Activated CD4-positive, alpha-beta memory T cell treated with anti-CD3 and anti-CD28 coated beads for 36 hours (primary cell): Measurements from ENCODE around the gene PPID. TPM values are rescaled to one million over a fixed set of nuclear protein-coding genes. Genes with fewer than 3 reads are reported as not detected.
"Not testable (repeated sequence)": the region's sequence is repeated elsewhere in the genome, so short reads cannot be mapped to it uniquely, and the experiment has no call there.

Experiments
- CTCF ChIA-PET: fragments of 350-600 bp; sonication (Branson Sonifier 250); formaldehyde crosslinking; loops from one replicate; lab custom pipeline; 2021; ENCODE audit warnings: antibody characterized with exemption, inconsistent platforms; lab: Charles Lee
- POLR2A ChIA-PET: fragments of 350-600 bp; sonication (Branson Sonifier 250); formaldehyde crosslinking; loops from one replicate; lab custom pipeline; 2021; ENCODE audit warnings: antibody characterized with exemption; lab: Charles Lee
- DNase-seq: peaks from one replicate; pipeline ENCODE4 v3.0.0-alpha.2; 2020
- H3K27ac Mint-ChIP-seq: one replicate; pipeline ENCODE4 v1.8.0; 2021; ENCODE audit warnings: mixed read lengths
- H3K27me3 Mint-ChIP-seq: one replicate; pipeline ENCODE4 v1.8.0; 2021; ENCODE audit warnings: mixed read lengths
- H3K36me3 Mint-ChIP-seq: one replicate; pipeline ENCODE4 v1.8.0; 2021; ENCODE audit warnings: mixed read lengths
- H3K4me1 Mint-ChIP-seq: one replicate; pipeline ENCODE4 v1.8.0; 2021; ENCODE audit warnings: low read depth, mixed read lengths
- H3K4me3 Mint-ChIP-seq: one replicate; pipeline ENCODE4 v1.8.0; 2021; ENCODE audit warnings: mild to moderate bottlenecking, mixed read lengths
- H3K9me3 Mint-ChIP-seq: one replicate; pipeline ENCODE4 v1.8.0; 2021; ENCODE audit warnings: mixed read lengths
- intact Hi-C: fragments of 100-400 bp; cut with micrococcal nuclease; formaldehyde crosslinking; loops from one replicate; pipeline ENCODE4 v1.15.1; 2023
- total RNA-seq, 2 experiments: library from RNA; stranded (reverse); gene quantifications; one replicate each; pipeline ENCODE4 v1.2.3, GENCODE V29; 2021

The PPID gene
- total RNA-seq, 2 experiments from 2014 or later, result 66.4 to 67.2 TPM

- H3K9me3 Mint-ChIP-seq, result no peaks in the 10 kb centered on the region
- POLR2A ChIA-PET, result no interaction called here
- H3K4me1 Mint-ChIP-seq, result peaks cover 44% of the 10 kb centered on the region
- no peak overlapping the region for H3K4me3 Mint-ChIP-seq
- peaks cover 33% of the 10 kb centered on the region for H3K27me3 Mint-ChIP-seq
- CTCF ChIA-PET, result interaction anchor here (0.7 to 1.8 kb wide), 2 partner anchors 82 to 124 kb away, joined by 4 to 7 read pairs; no protein-coding TSS in a partner anchor
- H3K36me3 Mint-ChIP-seq, result no peaks in the 10 kb centered on the region
- intact Hi-C loops, result loop anchor here (5.0 kb wide), 1 partner anchor 719 kb away; no protein-coding TSS in a partner anchor
- H3K27ac Mint-ChIP-seq, result no peak overlapping the region
- no peak for DNase-seq
Measured at GRCh38 chr4:158728236-158728635, 5.0 kb upstream of the PPID start.

GRCh38 chr4:158726633-158727032 lies 3.4 kb upstream of the PPID start:
- Mint-ChIP-seq H3K4me1 (peaks cover 52% of the 10 kb centered on the region), H3K27ac (no peak overlapping the region), H3K4me3 (no peak overlapping the region), H3K9me3 (no peaks in the 10 kb centered on the region), H3K36me3 (peaks cover 2% of the 10 kb centered on the region), H3K27me3 (peaks cover 26% of the 10 kb centered on the region)
- intact Hi-C loops, result loop anchor here (1.0 to 5.0 kb wide), 2 partner anchors 449 to 721 kb away; no protein-coding TSS in a partner anchor
- peak; percentile 24 for DNase-seq
- POLR2A ChIA-PET, result interaction anchor here (1.2 kb wide), 1 partner anchor 94 kb away, joined by 3 read pairs; no protein-coding TSS in a partner anchor
- CTCF ChIA-PET, result no interaction called here

- Mint-ChIP-seq H3K4me1 (peaks cover 62% of the 10 kb centered on the region), H3K27me3 (peaks cover 22% of the 10 kb centered on the region), H3K27ac (peak overlapping the region; percentile 99), H3K36me3 (peaks cover 15% of the 10 kb centered on the region), H3K9me3 (no peaks in the 10 kb centered on the region), H3K4me3 (peak overlapping the region; percentile 93)
- peak; percentile 19 for DNase-seq
- ChIA-PET POLR2A (interaction anchor here (0.8 to 1.8 kb wide), 5 partner anchors 44 to 356 kb away, joined by 3 to 12 read pairs (median 4); partner anchors contain the start of gene FNIP2), CTCF (interaction anchor here (1.4 to 2.9 kb wide), 2 partner anchors 97 to 127 kb away, joined by 3 to 14 read pairs; no protein-coding TSS in a partner anchor)
- intact Hi-C loops, result loop anchor here (1.0 to 5.0 kb wide), 5 partner anchors 85 to 723 kb away; no protein-coding TSS in a partner anchor
Measured at GRCh38 chr4:158724637-158725036, 1.4 kb upstream of the PPID start.

GRCh38 chr4:158722291-158722916 lies 792 bp downstream of the PPID start:
- peaks cover 35% of the 10 kb centered on the region for H3K36me3 Mint-ChIP-seq
- POLR2A ChIA-PET, result no interaction called here
- intact Hi-C loops, result loop anchor here (2.0 kb wide), 1 partner anchor 452 kb away; no protein-coding TSS in a partner anchor
- H3K4me1 Mint-ChIP-seq, result peaks cover 53% of the 10 kb centered on the region
- no peaks in the 10 kb centered on the region for H3K9me3 Mint-ChIP-seq
- CTCF ChIA-PET, result interaction anchor here (0.6 kb wide), 1 partner anchor 722 kb away, joined by 4 read pairs; no protein-coding TSS in a partner anchor
- H3K4me3 Mint-ChIP-seq, result peak overlapping the region; percentile 93
- H3K27me3 Mint-ChIP-seq, result peaks cover 8% of the 10 kb centered on the region
- peak overlapping the region; percentile 99 for H3K27ac Mint-ChIP-seq
- peak; percentile 17 for DNase-seq

GRCh38 chr4:158721680-158722079 lies 1.5 kb downstream of the PPID start:
- Mint-ChIP-seq H3K36me3 (peaks cover 40% of the 10 kb centered on the region), H3K4me1 (peaks cover 51% of the 10 kb centered on the region), H3K9me3 (no peaks in the 10 kb centered on the region), H3K4me3 (peak overlapping the region; percentile 93), H3K27ac (peak overlapping the region; percentile 99), H3K27me3 (peaks cover 5% of the 10 kb centered on the region)
- DNase-seq, result no peak
- intact Hi-C loops, result loop anchor here (2.0 kb wide), 1 partner anchor 453 kb away; no protein-coding TSS in a partner anchor
- ChIA-PET POLR2A (no interaction called here), CTCF (interaction anchor here (0.6 kb wide), 1 partner anchor 721 kb away, joined by 4 read pairs; no protein-coding TSS in a partner anchor)

- intact Hi-C loops, result no loop called here
- no peaks in the 10 kb centered on the region for H3K9me3 Mint-ChIP-seq
- H3K27ac Mint-ChIP-seq, result no peak overlapping the region
- H3K4me3 Mint-ChIP-seq, result no peak overlapping the region
- H3K36me3 Mint-ChIP-seq, result peaks cover 60% of the 10 kb centered on the region
- ChIA-PET POLR2A (no interaction called here), CTCF (interaction anchor here (2.0 kb wide), 1 partner anchor 44 kb away, joined by 5 read pairs; the partner anchor contains the start of genes C4orf46 and ETFDH)
- H3K27me3 Mint-ChIP-seq, result no peaks in the 10 kb centered on the region
- H3K4me1 Mint-ChIP-seq, result peaks cover 17% of the 10 kb centered on the region
- no peak for DNase-seq
Measured at GRCh38 chr4:158715802-158716201, 7.4 kb downstream of the PPID start.

GRCh38 chr4:158714937-158715336 lies 8.3 kb downstream of the PPID start:
- Mint-ChIP-seq H3K4me1 (peaks cover 12% of the 10 kb centered on the region), H3K27me3 (no peaks in the 10 kb centered on the region), H3K27ac (no peak overlapping the region), H3K36me3 (peaks cover 66% of the 10 kb centered on the region), H3K4me3 (no peak overlapping the region), H3K9me3 (no peaks in the 10 kb centered on the region)
- ChIA-PET POLR2A (no interaction called here), CTCF (interaction anchor here (2.0 kb wide), 1 partner anchor 43 kb away, joined by 5 read pairs; the partner anchor contains the start of genes C4orf46 and ETFDH)
- no peak for DNase-seq
- intact Hi-C loops, result no loop called here

- H3K4me1 Mint-ChIP-seq, DNase-seq, H3K27me3 Mint-ChIP-seq, H3K4me3 Mint-ChIP-seq, H3K27ac Mint-ChIP-seq, CTCF ChIA-PET, intact Hi-C loops, H3K9me3 Mint-ChIP-seq: not testable (repeated sequence)
- H3K36me3 Mint-ChIP-seq, result peaks cover 52% of the 10 kb centered on the region
- POLR2A ChIA-PET, result interaction anchor here (1.1 kb wide), 1 partner anchor 489 kb away, joined by 3 read pairs; no protein-coding TSS in a partner anchor
Measured at GRCh38 chr4:158712622-158713021, 10.6 kb downstream of the PPID start.

- Mint-ChIP-seq H3K27me3 (no peaks in the 10 kb centered on the region), H3K4me1 (no peaks in the 10 kb centered on the region), H3K4me3 (no peak overlapping the region), H3K27ac (no peak overlapping the region), H3K36me3 (peaks cover 47% of the 10 kb centered on the region), H3K9me3 (no peaks in the 10 kb centered on the region)
- ChIA-PET POLR2A (no interaction called here), CTCF (interaction anchor here (1.0 to 1.5 kb wide), 4 partner anchors 139 to 492 kb away, joined by 3 to 7 read pairs (median 4); no protein-coding TSS in a partner anchor)
- intact Hi-C loops, result no loop called here
- DNase-seq, result no peak
Measured at GRCh38 chr4:158710814-158711213, 12.4 kb downstream of the PPID start.

- ChIA-PET POLR2A (no interaction called here), CTCF (no interaction called here)
- intact Hi-C loops, result no loop called here
- Mint-ChIP-seq H3K4me1 (no peaks in the 10 kb centered on the region), H3K36me3 (peaks cover 17% of the 10 kb centered on the region), H3K27ac (no peak overlapping the region), H3K27me3 (no peaks in the 10 kb centered on the region), H3K9me3 (no peaks in the 10 kb centered on the region), H3K4me3 (no peak overlapping the region)
- DNase-seq, result no peak
Measured at GRCh38 chr4:158704274-158704673, 18.9 kb downstream of the PPID start.

GRCh38 chr4:158688813-158689212 lies 34.4 kb downstream of the PPID start:
- H3K4me1 Mint-ChIP-seq, result no peaks in the 10 kb centered on the region
- H3K27me3 Mint-ChIP-seq, result no peaks in the 10 kb centered on the region
- CTCF ChIA-PET, result no interaction called here
- H3K36me3 Mint-ChIP-seq, result peaks cover 10% of the 10 kb centered on the region
- DNase-seq, result no peak
- no peaks in the 10 kb centered on the region for H3K9me3 Mint-ChIP-seq
- no peak overlapping the region for H3K4me3 Mint-ChIP-seq
- no peak overlapping the region for H3K27ac Mint-ChIP-seq
- intact Hi-C loops, result no loop called here
- POLR2A ChIA-PET, result no interaction called here

- no peaks in the 10 kb centered on the region for H3K9me3 Mint-ChIP-seq
- peaks cover 7% of the 10 kb centered on the region for H3K36me3 Mint-ChIP-seq
- POLR2A ChIA-PET, result no interaction called here
- DNase-seq, result no peak
- intact Hi-C loops, result no loop called here
- H3K27ac Mint-ChIP-seq, result no peak overlapping the region
- CTCF ChIA-PET, result no interaction called here
- H3K27me3 Mint-ChIP-seq, result no peaks in the 10 kb centered on the region
- no peak overlapping the region for H3K4me3 Mint-ChIP-seq
- H3K4me1 Mint-ChIP-seq, result no peaks in the 10 kb centered on the region
Measured at GRCh38 chr4:158682066-158682465, 41.1 kb downstream of the PPID start.
